NCI-H1417 treated with DMSO at 0.1 percent for 48 hours (cell line): ENCODE data around the gene ZNF626.
A peak's percentile ranks its signal among the peaks of the same experiment; 100 is the strongest.
"Not testable (repeated sequence)": the region's sequence is repeated elsewhere in the genome, so short reads cannot be mapped to it uniquely, and the experiment has no call there.

ENCODE experiments used
- DNase-seq: peaks from one replicate; lab custom pipeline; 2025; lab: John Stamatoyannopoulos, UW

The ZNF626 gene

DNA sequence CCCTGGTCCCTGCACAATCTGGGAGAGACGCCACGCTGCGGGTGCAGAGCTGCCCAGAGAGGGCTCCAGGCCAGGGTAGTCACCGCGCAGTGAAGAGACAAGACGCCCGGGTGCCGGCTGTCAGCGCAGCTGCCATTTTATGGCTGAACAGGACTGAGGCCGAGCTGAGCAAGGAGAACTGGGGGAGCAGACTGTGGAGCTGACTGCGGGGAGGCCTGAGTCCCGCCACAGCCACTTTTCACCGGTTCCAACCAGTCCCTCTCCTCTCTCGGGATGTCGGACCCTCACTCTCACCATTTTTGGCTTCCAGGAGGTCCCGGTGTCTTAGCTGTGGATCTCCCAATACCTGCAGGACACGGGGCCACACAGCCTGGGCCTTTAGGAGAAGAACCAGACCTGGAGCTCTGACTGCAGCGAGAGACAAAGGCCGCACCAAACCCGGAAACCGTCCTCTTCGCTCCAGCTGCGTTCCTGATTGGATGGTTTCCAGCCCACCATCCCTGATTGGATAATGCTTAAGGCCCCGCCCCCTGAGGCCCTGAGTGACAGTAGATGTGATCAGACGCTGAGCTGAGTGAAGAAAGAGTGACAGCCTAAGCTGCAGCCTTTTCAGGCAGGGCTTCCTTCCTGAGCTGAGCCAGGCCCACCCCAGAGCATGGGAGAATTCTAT is at the start of gene ZNF626:
ZNF626 (minus strand) TSS at position 422 of the 670 bp plus-strand sequence; CDS start at position 297, 125 bp downstream.
- peak; percentile 0 for DNase-seq

GRCh38 chr19:20669263-20669662 is 7.9 kb upstream of the ZNF626 start:
- no peak for DNase-seq

DNA sequence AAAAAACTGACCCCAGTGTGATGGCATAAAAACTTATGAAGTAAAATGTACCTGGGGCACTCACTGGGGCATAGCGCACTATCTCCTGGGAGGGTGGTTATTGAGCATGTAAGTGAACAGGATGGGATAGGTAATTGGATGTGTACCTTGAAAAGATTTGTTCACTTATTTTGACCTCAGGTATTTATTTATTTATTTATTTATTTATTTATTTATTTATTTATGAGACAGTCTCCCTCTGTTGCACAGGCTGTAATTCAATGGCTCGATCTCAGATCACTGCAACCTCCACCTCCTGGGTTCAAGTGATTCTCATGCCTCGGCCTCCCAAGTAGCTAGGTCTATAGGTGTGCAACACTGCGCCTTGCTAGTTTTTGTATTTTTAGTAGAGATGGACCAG is 5.9 kb upstream of the ZNF626 start:
- no peak for DNase-seq

GRCh38 chr19:20664901-20665781 is 3.8 kb upstream of the ZNF626 start:
- no peak for DNase-seq

- DNase-seq: not testable (repeated sequence)
These were observed 3.1 kb upstream of the ZNF626 start for GRCh38 chr19:20664475-20664874.

DNA sequence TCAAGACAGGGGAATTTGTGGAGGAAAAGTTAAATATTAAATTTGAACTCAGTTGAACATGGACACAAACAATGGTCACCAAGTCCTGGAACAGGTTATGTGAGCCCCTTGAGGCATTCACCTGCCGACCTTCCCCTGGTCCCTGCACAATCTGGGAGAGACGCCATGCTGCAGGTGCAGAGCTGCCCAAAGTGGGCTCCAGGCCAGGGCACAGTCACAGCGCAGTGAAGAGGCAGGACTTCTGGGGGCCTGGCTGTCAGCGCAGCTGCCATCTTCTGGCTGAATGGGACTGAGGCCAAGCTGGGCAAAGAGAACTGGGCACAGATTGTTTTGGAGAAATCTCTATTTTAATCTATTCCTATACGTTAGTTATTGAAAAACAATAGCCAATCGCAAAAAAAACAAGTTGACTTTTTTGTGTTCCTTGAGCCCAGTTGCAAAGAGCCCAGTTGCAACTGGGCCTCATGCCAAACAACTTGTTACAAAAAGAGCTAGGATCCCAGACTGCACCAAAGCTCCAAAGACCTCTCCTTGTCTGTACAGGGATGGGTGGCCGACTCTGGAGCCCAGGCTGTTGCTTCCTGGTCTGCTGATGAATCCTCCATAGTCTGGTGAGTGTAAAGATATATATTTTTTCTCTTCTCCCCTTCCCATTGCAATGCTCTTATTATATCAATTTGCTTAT is 1.2 kb upstream of the ZNF626 start:
- DNase-seq: no peak

DNA sequence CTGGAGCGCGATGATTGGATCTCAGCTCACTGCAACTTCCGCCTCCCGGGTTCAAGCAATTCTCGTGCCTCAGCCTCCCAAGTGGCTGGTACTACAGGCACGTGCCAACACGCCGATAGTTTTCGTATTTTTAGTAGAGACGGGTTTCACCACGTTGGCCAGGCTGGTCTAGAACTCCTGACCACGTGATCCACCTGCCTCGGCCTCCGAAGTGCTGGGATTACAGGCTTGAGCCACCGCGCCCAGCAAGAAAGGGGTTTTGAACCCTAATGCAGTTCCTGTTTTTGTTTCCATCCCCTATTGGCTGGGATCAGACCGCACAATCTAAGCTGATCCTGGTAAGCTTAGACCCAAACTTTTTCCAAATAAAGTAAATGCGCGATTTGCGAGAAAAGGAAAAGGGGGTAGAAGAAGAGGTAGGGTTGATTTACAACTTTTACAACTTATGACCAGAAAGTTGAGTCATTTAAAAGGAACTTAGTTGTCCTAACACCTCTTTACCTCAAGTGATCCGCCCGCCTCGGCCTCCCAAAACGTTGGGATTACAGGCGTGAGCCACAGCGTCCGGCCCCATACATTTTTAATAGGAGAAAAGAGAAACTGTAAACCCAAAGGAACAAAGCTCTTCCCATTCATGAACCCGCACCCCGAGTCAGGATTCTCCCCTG is 764 bp downstream of the ZNF626 start:
- DNase-seq: no peak

DNA sequence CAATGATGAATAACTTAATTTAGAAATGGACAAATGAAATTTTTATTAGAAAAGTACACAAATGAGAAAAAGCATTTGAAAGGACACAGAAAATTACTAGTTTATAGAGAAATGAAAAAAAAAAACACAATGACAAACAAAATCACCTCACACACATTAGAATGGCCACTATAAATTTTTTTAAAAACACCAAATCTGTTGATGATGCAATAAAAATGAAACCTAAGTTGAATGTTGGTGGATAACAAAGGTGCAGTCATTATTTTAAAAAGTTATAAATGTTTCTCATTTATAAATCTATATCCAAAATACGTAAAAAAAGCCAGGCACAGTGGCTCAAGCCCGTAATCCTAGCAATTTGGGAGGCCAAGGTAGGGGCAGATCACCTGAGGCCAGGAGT is 20.8 kb downstream of the ZNF626 start:
- no peak for DNase-seq

DNA sequence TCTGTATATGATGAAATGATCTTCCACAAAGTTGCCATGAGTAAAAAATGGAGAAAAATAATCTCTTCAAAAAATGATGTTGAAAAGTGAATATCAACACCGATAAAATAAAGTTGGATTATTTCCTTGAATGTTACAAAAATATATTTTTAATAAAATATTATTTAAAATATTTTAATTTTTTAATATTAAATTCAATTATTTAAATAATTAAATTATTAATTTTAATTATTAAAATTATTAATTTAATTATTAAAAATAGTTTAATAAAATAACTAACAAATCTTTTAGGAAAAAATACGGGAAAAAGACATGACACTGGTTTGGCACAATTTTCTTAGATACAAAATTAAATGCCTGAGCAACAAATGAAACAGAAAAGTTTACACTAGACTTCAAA is 21.3 kb downstream of the ZNF626 start:
- DNase-seq: no peak

GRCh38 chr19:20624560-20624959 is 36.8 kb downstream of the ZNF626 start:
- not testable (repeated sequence) for DNase-seq

- no peak for DNase-seq
These were observed 45.3 kb downstream of the ZNF626 start for GRCh38 chr19:20616071-20616470.

GRCh38 chr19:20614971-20615370 is 46.4 kb downstream of the ZNF626 start:
- DNase-seq: not testable (repeated sequence)

- no peak for DNase-seq
These were observed 48.6 kb downstream of the ZNF626 start for GRCh38 chr19:20612711-20613316.

DNA sequence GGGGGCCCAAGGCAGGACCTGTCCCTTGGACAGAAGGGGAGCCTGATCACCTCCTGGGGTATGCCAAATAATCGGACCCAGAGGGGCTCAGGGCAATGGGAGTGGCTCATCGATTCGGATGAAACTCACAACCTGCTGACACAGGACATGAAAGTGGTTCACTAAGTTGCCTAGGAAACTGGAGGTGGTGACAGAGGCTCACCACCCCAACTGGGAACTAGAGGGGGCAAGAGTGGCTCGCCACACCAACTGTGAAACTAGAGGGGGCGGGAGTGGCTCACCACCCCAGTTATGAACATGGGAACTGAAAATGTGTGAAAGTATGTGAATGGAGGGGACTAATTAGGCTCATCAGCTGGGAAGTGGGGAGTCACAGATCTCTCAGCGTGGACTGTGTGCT is 49.5 kb downstream of the ZNF626 start:
- no peak for DNase-seq

DNA sequence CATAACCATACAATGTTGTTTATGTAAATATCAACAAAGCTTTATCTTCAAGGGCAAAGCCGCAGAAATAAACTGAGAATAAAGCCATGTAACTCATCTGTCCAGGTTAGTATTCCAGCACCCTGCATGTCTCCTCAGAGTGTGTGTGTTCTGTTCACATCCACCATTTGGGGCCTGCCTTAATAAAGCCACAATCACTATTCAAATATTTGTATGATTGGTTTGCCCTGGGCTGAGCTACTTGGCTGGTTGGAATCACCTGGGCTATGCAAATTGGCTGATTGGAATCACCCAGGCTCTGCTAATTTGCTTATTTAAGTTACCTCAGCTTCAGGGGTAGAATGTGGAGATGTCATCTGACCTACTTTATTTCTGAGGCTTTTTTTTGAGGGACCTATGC is 53.4 kb downstream of the ZNF626 start:
- DNase-seq: no peak
